Stimulated activated CD4-positive, alpha-beta T cell treated with anti-CD3 and anti-CD28 coated beads, TNF-alpha, amount 100 ng/mL, for 4 hours (primary cell): ENCODE measurements around the gene PAGE2.
"Not testable (repeated sequence)": the region's sequence is repeated elsewhere in the genome, so short reads cannot be mapped to it uniquely, and the experiment has no call there.

Experiments
- DNase-seq, 3 experiments: peaks; one replicate each; pipeline ENCODE4 v3.0.0-alpha.2; 2020; ENCODE audit warnings: low read depth in 3 of 3

Gene PAGE2

GRCh38 chrX:55088795-55089489 lies at the start of gene PAGE2:
Gene PAGE2 (plus strand): TSS chrX:55089018. CDS start chrX:55090021, 1,003 bp downstream.
- no peak for DNase-seq

GRCh38 chrX:55039471-55039870 lies 49.3 kb upstream of the PAGE2 start:
- no peak for DNase-seq

DNA sequence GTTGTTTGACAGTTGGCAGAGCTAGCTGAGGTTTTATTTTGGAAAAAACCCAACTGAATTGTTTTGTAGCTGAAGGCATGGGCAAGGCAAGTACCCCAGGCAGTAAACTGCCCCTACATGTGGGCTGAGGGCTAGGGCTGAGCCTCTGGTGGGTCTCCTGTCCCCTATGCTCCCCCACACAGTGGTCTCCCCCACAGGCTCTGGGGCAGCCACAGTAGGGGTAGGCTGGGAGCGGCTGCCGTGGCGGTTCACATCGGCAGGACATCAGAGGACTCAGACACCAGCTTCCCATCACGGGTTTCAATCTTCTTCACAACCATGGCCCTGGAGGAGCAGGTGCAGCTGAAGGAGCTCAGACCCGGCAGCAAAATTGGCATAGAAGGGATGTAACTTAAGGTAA lies 47.3 kb upstream of the PAGE2 start:
- DNase-seq = no peak

- DNase-seq = not testable (repeated sequence)
Observed at GRCh38 chrX:55050599-55050998, 38.2 kb upstream of the PAGE2 start.

GRCh38 chrX:55056820-55057674 lies 31.8 kb upstream of the PAGE2 start:
- peak in 1 of 3 experiments; percentile 5 for DNase-seq

- peak in 1 of 3 experiments; percentile 6 for DNase-seq
Observed at GRCh38 chrX:55057675-55058249, 31.1 kb upstream of the PAGE2 start.

GRCh38 chrX:55067180-55067579 lies 21.6 kb upstream of the PAGE2 start:
- DNase-seq = not testable (repeated sequence)

DNA sequence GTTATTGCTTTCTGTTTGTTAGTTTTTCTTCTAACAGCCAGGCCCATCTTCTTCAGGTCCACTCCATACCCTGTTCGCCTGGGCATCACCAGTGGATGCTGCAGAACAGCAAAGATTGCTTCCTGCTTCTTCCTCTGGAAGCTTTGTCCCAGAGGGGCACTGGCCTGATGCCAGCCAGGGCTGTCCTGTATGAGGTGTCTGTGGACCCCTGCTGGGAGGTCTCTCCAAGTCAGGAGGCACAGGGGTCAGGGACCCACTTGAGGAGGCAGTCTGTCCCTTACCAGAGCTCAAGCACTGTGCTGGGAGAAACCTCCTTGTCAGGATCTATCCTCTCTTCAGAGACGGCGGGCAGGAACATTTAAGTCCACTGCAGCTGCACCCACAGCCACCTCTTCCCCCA lies 16.5 kb upstream of the PAGE2 start:
- DNase-seq = no peak

DNA sequence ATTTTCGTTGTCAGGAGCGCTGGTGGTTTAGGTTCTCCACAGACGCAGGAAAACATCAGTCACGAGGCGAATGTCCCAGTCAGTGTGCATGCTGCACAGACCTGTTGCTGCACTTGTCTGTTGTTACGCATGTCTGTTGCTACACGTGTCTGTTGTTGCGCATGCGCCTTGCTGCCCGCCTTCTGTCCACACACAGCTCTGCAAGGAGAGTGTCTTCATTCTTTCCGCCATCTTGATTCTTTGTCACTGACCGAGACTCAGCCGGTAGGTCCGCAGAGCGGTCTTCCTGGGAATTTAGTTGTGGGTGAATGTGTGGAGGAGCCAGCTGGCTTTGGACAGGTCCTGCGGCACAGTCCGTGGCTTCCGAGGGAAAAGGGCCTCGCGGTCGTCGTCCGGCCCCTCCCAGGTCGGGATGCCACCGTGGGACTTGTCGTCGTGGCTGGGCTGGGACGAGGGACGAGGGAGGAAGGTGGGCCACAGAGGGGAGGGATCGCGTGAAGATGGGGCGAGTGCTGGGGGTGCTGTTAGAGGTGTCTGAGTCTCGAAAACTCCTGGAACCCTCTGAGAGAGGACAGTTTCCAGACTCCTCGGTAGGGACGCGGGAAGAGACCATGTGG lies 13.9 kb upstream of the PAGE2 start, which contains the start of gene PAGE2B:
PAGE2B (plus strand) TSS at position 180 of the 617 bp plus-strand sequence. CDS start 1,012 bp downstream, outside the sequence.
- no peak for DNase-seq

GRCh38 chrX:55098691-55099090 lies 9.9 kb downstream of the PAGE2 start:
- no peak for DNase-seq

- no peak for DNase-seq
Observed at GRCh38 chrX:55099162-55099561, 10.3 kb downstream of the PAGE2 start.

DNA sequence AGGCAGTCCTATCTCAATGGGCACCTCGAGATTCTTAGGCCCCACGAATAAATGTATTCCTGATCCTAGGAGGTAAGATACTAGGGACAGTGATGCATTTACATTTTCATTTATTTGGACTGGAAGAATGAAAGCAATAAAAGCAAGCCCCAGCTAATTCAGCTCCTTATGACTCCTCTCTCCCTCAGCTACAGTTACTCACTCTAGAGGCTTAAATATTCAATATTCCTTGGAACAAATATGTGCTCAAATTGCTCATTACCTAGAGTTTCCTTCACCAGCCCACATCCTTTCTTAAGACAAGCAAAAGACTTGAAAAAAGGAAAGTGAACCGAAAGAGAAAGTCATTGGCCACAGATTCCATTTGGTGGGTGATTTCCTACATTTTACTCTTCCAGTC lies 13.9 kb downstream of the PAGE2 start:
- DNase-seq = no peak

- DNase-seq = no peak
Observed at GRCh38 chrX:55107262-55107661, 18.4 kb downstream of the PAGE2 start.

DNA sequence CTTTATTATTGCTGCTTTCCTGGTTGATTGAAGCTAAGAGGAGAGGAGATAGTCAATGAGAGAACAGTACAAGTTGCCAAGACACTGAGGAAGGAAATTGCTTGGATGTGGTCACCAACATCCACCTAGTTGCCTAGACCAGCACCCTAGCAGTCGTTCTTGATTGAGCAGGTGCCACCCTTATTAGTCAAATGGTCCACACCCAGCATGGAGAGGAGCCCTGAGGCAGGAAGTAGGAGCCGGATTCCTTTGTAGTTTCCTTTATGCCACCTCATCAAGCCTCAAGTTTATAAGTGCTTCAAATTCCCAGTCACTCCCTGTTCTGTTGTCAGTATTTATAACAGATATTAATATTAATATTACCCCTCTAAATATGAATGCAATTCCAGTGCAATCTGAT lies 19.1 kb downstream of the PAGE2 start:
- no peak for DNase-seq

GRCh38 chrX:55109306-55109705 lies 20.5 kb downstream of the PAGE2 start:
- no peak for DNase-seq

GRCh38 chrX:55111578-55112254 lies 22.9 kb downstream of the PAGE2 start:
- DNase-seq = no peak

GRCh38 chrX:55116589-55116988 lies 27.8 kb downstream of the PAGE2 start:
- not testable (repeated sequence) for DNase-seq

DNA sequence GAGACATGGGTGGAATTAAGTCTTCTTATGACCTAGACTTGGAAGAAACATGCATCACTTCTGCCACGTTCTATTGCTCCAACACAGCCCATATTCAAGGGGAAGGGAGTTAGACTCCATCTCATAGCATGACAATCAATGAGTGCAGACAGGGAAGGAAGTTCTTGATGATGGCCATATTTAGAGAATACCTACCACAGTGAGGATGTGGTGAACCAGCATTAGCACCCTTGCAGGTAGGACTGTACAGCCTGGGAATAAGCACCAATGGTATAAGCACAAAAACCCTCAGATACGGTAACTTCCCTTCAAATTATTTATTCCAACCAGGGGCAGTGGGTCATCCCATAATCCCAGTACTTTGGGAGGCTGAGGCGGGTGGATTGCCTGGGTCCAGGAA lies 29.8 kb downstream of the PAGE2 start:
- no peak for DNase-seq

GRCh38 chrX:55119271-55119670 lies 30.5 kb downstream of the PAGE2 start:
- no peak for DNase-seq

DNA sequence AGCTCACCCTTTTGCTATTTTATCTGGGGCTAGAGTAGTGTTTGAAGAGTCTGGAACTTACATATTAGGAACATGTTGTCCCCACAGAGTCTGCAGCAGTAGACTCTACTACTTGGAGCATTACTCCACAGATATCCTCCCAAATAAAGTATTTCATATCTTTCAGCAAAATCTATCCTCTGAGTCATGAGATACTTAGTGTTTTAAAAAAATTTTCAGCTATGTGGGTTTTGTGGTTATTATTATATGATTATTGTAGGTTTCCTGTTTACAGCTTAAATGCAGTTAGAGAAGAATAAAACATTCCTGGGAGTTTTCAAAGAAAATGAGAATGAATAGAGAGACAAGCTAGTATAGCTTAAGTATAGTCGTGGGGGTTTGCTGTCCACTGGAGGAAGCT lies 30.9 kb downstream of the PAGE2 start:
- DNase-seq = no peak

DNA sequence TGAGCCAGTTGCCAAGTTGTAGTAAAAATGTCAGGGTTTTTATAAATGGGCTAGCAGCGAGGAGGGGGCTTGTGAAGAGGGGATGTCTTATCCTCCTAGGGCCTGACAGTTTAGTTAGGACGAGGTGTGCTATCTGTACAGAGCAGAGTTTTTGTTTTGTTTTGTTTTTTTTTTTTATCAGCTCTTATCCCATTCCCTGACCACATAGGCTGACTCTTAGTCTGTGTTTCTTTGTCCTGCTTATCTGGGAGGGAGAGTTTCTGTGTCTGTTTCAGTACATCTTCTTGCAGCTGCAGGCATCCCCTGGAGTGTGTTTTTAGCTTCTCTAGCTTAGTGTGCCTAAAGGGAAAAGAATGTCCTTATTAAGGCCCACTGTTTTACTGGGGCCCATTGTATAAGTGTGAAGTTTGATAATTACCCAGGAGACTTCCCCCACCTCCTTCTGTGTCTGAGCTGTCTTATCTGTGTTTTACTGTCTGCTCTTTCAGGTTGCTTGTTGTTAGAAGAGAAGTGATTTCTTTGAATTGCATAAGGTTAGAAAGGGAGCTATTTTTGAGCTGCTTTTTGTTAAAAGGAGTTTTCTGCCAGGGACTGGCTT lies 32.0 kb downstream of the PAGE2 start:
- DNase-seq = no peak
